Heart left ventricle (tissue), 16 donors: Measurements from ENCODE around the gene FABP2. TPM values are rescaled to one million over a fixed set of nuclear protein-coding genes. Genes with fewer than 3 reads are reported as not detected.

Experiments used
- ATAC-seq, 4 donors: fragments of 200-7000 bp; cut with Tn5 transposase; one replicate each; pipeline ENCODE4 v1.9.1; 2020 to 2022; ENCODE audit warnings: moderate library complexity in 4 of 4, mild to moderate bottlenecking in 3 of 4, moderate number of reproducible peaks in 1 of 4
- DNase-seq, 5 donors: peaks; one replicate each; pipeline ENCODE4 v3.0.0-alpha.2; 2020
- H3K27ac ChIP-seq, 12 donors: fragments of 200-600 bp; sonication (generic) in 4 of 12; one replicate each; pipeline versions ENCODE4 v1.5.0 to v1.8.0; 2016 to 2022; ENCODE audit warnings: mild to moderate bottlenecking in 2 of 12
- H3K27me3 ChIP-seq, 9 donors: fragments of 200-600 bp; sonication (generic) in 2 of 9; one replicate each; pipeline versions ENCODE4 v1.5.1 to v1.8.0; 2016 to 2022; ENCODE audit warnings: mild to moderate bottlenecking in 3 of 9
- H3K36me3 ChIP-seq, 9 donors: fragments of 200-600 bp; sonication (generic) in 2 of 9; one replicate each; pipeline versions ENCODE4 v1.5.0 to v1.8.0; 2018 to 2022; ENCODE audit warnings: mild to moderate bottlenecking in 2 of 9
- H3K4me1 ChIP-seq, 12 donors: fragments of 200-600 bp; sonication (generic) in 4 of 12; one replicate each; pipeline versions ENCODE4 v1.5.0 to v1.8.0; 2016 to 2022; ENCODE audit warnings: mild to moderate bottlenecking in 3 of 12
- H3K4me3 ChIP-seq, 12 donors: fragments of 200-600 bp; sonication (generic) in 4 of 12; one replicate each; pipeline versions ENCODE4 v1.5.0 to v1.8.0; 2017 to 2022; ENCODE audit warnings: mild to moderate bottlenecking in 9 of 12, moderate library complexity in 4 of 12
- H3K9me3 ChIP-seq, 12 donors: fragments of 200-600 bp; sonication (generic) in 4 of 12; one replicate each; pipeline versions ENCODE4 v1.5.0 to v1.8.0; 2016 to 2022; ENCODE audit warnings: mild to moderate bottlenecking in 1 of 12
- POLR2A ChIP-seq, 2 donors: fragments of 450-650 bp; IDR thresholded peaks; one replicate each; pipeline ENCODE4 v1.6.1; 2017; ENCODE audit warnings: antibody characterized with exemption in 2 of 2, mild to moderate bottlenecking in 2 of 2, moderate library complexity in 2 of 2
- WGBS, 4 donors: extraction: QIAGEN DNeasy Blood & Tissue Kit in 2 of 4; methylation state at CpG; one replicate each; pipeline versions ENCODE4 v1.1.5 to v1.1.7; 2013 to 2018; 5-methylcytosine and 5-hydroxymethylcytosine counted together
- intact Hi-C, 10 donors: fragments of 100-400 bp; cut with DNase I; formaldehyde crosslinking; loops; one replicate each; pipeline versions ENCODE4 v1.11.1 to v1.14.2; 2022
- polyA plus RNA-seq, 2 donors: library from polyadenylated mRNA; stranded (reverse); fragments of 200-250 nt; gene quantifications; one replicate each; pipeline ENCODE4 v1.2.3, GENCODE V29; 2013
- total RNA-seq, 9 donors: library from RNA; depleted of rRNA in 2 of 9; stranded (reverse); fragments of >200 nt in 2 of 9; fragmentation: NEBNext Ultra II Directional in 3 of 9; extraction: Animal tissue kit (Norgen Biotek cat#: 25700) in 3 of 9; gene quantifications; one replicate each; pipeline versions ENCODE4 v1.1.0 to v1.2.4, GENCODE V29; 2016 to 2023
- TF ChIP-seq, protein P1 (sequence below), 12 donors: fragments of 200-600 bp; sonication (generic) in 4 of 12; IDR thresholded peaks; one replicate each; pipeline versions ENCODE4 v1.5.0 to v1.8.0; 2018 to 2022; ENCODE audit warnings: antibody characterized with exemption in 12 of 12, mild to moderate bottlenecking in 5 of 12
- donor health status: ischemic (EF 13 %, LVEDD 7.1; RV severe dilation, severe dysfunction).
- donor health status: healthy with polysubstance abuse.
- donor health status: DM: no; HTN: yes; CAD: no.
- donor health status: DM: no; HTN: no; CAD: no.
- donor health status: ischemic (EF 25% LVEDD 6.9; RV normal size, moderate dysfunction).
- donor health status: ischemic (EF 25% LVEDD 5.7; RV mildly dilated, moderate dysfunction).
- donor health status: healthy.
- donor health status: DM: yes; HTN: yes; CAD: no.
- donor health status: ischemic (EF 35%, LVEDD 5.7; RV mildly dilated, moderate dysfunction).
- donor health status: nonischemic (EF 11% LVEDD 7.7; RV severe dilation, severe dysfunction).
- donor health status: DM: yes; HTN: yes; CAD: no.
- donor health status: PGD.
- donor health status: ischemic (EF 29% LVEDD 5.4; RV normal size, mild dysfunction).
- donor health status: nonischemic (EF 23%, LVEDD 6.1; RV moderate dilation, normal function).

Gene FABP2
- total and polyA plus RNA-seq, 11 donors, result 0.15 to 2.9 (median 1.8) TPM; not detected in 7

DNA sequence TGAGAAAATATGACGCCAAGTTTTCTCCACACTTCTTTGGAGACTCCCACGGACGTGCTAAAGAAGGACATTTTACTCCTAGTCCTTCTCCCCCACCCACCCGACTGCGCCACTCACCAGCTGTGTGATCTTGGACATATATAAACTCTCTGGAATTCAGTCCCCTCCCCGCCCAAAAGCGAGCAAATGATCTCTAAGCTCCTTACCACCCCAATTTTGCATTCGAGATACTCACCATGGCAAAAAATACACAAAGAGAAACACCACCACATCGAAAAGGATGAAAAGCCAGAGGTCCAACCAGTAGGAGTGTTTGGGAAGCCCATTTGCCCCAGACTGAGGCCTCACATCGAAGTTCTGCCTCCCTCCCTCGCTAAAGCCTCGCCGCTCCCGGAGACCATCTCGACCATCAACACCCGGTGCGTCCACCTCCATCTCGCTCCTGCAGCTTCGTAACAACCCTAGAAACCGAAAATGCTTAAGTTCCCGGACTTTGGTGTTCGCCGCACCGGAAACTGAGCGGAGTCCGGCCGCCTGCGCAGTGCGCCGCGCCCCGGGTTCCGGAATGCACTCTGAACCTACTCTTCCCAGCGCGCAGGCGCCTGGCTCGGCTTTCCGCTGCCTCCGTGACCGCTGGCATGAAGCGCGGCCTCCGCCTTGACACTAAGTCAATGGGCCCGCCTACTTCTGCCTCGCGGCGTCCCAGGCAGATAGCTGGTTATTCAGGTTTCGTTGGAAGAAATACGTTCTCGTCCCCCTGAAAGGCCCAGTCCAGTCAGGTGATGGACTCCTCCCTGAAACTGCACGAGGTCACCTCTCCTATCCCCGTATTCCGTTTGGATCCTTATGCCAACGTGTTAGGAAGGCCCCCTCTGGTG lies 21.6 kb downstream of the FABP2 start:
- ATAC-seq (peak; percentile 93 to 98 (median 97)), DNase-seq (peak; percentile 94 to 98 (median 96))
- peak overlapping the region; percentile 81 to 98 (median 93) for H3K27ac ChIP-seq
- TF ChIP-seq, protein P1, sequence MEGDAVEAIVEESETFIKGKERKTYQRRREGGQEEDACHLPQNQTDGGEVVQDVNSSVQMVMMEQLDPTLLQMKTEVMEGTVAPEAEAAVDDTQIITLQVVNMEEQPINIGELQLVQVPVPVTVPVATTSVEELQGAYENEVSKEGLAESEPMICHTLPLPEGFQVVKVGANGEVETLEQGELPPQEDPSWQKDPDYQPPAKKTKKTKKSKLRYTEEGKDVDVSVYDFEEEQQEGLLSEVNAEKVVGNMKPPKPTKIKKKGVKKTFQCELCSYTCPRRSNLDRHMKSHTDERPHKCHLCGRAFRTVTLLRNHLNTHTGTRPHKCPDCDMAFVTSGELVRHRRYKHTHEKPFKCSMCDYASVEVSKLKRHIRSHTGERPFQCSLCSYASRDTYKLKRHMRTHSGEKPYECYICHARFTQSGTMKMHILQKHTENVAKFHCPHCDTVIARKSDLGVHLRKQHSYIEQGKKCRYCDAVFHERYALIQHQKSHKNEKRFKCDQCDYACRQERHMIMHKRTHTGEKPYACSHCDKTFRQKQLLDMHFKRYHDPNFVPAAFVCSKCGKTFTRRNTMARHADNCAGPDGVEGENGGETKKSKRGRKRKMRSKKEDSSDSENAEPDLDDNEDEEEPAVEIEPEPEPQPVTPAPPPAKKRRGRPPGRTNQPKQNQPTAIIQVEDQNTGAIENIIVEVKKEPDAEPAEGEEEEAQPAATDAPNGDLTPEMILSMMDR (IDR thresholded peaks at IDR 0.05), result peak in 2 of 12 donors; percentile 8 to 18
- TF ChIP-seq POLR2A (IDR thresholded peaks at IDR 0.05), result peak in 1 of 2 donors; percentile 71
- H3K36me3 ChIP-seq, result peaks cover 0 to 34% (median 30%) of the 10 kb centered on the region in 9 donors
- H3K4me3 ChIP-seq, result peak overlapping the region; percentile 63 to 93 (median 78)
- peaks cover 6 to 41% (median 25%) of the 10 kb centered on the region in 12 donors for H3K4me1 ChIP-seq
- 0 to 1% (median 0%) methylated on average over 29 to 54 of the region's 54 CpGs for WGBS, 4 donors
- H3K27me3 ChIP-seq, result no peaks in the 10 kb centered on the region
- intact Hi-C loops, result loop anchor here in 1 of 10 donors (10.0 kb wide), 1 partner anchor 444 kb away; no protein-coding TSS in a partner anchor
- no peaks in the 10 kb centered on the region for H3K9me3 ChIP-seq

DNA sequence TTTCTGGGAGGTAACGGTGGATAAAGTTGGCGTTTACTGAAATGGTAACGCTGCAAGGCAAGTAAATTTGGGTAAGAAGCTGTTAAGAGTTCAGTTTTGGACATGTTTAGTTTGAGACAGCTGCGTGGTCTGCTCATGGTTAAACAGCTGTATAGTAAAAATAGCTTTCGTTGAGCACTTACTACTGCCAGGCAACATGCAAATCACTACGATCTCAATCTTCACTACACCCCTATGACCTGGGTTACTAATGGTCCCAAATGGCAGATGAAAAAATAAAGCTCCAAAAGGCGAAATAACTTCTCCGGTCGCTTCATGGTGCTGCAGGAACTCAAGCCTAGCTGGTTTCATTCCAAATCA lies 22.2 kb downstream of the FABP2 start:
- peak; percentile 4 to 33 (median 17) for ATAC-seq
- Histone ChIP-seq H3K27ac (peak overlapping the region; percentile 81 to 98 (median 93)), H3K4me3 (peak overlapping the region; percentile 63 to 93 (median 78)), H3K9me3 (no peaks in the 10 kb centered on the region), H3K27me3 (no peaks in the 10 kb centered on the region), H3K4me1 (peaks cover 6 to 44% (median 25%) of the 10 kb centered on the region in 12 donors), H3K36me3 (peaks cover 0 to 41% (median 30%) of the 10 kb centered on the region in 9 donors)
- intact Hi-C loops, result loop anchor here in 2 of 10 donors (10.0 kb wide), 2 partner anchors 415 to 445 kb away; partner anchors contain the start of gene SYNPO2 (in 1 of the 2)
- 0 to 1% (median 1%) methylated on average over 9 of the region's 9 CpGs for WGBS, 4 donors
- TF ChIP-seq, protein P1 (IDR thresholded peaks at IDR 0.05), result no peak
- TF ChIP-seq POLR2A (IDR thresholded peaks at IDR 0.05), result no peak
- no peak for DNase-seq

DNA sequence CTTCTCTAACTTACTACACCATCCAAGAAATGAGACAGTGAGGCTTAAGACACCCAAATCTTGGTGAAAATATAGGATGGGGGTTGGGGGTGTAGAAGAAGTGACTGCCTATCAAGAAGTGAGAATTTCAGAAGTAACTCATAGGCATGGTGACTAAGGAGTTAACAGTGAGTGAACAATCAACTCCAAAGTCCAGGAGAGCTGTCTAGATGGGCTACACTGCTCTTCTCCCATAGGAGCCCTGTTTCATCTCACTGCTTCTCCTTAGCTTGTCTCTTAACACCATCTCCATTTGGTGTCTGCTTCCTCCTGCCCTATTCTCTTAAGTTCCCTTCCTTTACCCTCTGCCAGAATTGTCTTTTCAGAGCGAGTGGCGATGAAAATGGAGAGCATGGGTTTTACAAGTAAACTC lies 22.7 kb downstream of the FABP2 start:
- Histone ChIP-seq H3K27ac (peak overlapping the region in 11 of 12 donors; percentile 90 to 98 (median 93)), H3K27me3 (no peaks in the 10 kb centered on the region), H3K4me3 (peak overlapping the region; percentile 63 to 93 (median 78)), H3K4me1 (peaks cover 6 to 44% (median 25%) of the 10 kb centered on the region in 12 donors), H3K9me3 (no peaks in the 10 kb centered on the region), H3K36me3 (peaks cover 0 to 45% (median 30%) of the 10 kb centered on the region in 9 donors)
- DNase-seq (no peak), ATAC-seq (peak in 2 of 4 donors; percentile 6 to 19)
- intact Hi-C loops, result loop anchor here in 1 of 10 donors (10.0 kb wide), 1 partner anchor 414 kb away; the partner anchor contains the start of gene SYNPO2
- TF ChIP-seq, protein P1 (IDR thresholded peaks at IDR 0.05), result no peak
- no peak for TF ChIP-seq POLR2A (IDR thresholded peaks at IDR 0.05)
- 0 to 2% (median 1%) methylated on average over 2 of the region's 2 CpGs for WGBS, 4 donors

DNA sequence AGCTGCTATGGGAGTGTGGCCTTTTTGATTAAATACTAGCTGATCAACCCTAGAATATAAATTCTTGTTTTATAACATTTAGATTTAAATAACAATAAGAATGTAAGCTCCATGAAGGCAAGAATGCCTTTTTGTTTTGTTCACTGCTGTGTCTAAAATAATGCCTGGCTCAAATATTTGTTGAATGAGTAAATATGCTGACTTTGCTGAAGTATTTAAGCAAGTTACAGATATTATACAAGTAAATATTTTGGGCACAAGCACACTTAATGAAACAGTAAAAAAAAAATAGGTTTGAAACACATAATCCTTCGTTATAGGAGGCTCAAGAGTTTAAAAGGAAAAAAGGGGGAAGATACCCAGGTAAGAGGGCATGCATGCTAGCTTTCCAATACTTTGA lies 24.1 kb downstream of the FABP2 start:
- Histone ChIP-seq H3K4me1 (peaks cover 6 to 44% (median 25%) of the 10 kb centered on the region in 12 donors), H3K9me3 (no peaks in the 10 kb centered on the region), H3K36me3 (peaks cover 0 to 60% (median 37%) of the 10 kb centered on the region in 9 donors), H3K27ac (peak overlapping the region in 1 of 12 donors; percentile 3), H3K27me3 (no peaks in the 10 kb centered on the region), H3K4me3 (peak overlapping the region in 3 of 12 donors; percentile 68 to 84 (median 74))
- DNase-seq, result no peak
- intact Hi-C loops, result loop anchor here in 1 of 10 donors (10.0 kb wide), 1 partner anchor 413 kb away; the partner anchor contains the start of gene SYNPO2
- 78 to 92% (median 88%) methylated on average over 1 of the region's 1 CpG for WGBS, 4 donors
- no peak for TF ChIP-seq POLR2A (IDR thresholded peaks at IDR 0.05)
- TF ChIP-seq, protein P1 (IDR thresholded peaks at IDR 0.05), result no peak
- no peak for ATAC-seq
